MCF 10A (cell line): ENCODE data around the gene TIAM1. TPM values are rescaled to one million over a fixed set of nuclear protein-coding genes. Genes with fewer than 3 reads are reported as not detected.

Experiments
- BruUV-seq: library from RNA; stranded (reverse); fragments of 400-500 nt; replicated peaks from 2 replicates; lab custom pipeline; 2021; lab: Mats Ljungman, UMichigan
- CTCF ChIA-PET: fragments of 300-600 bp; sonication (Branson Sonifier 250); formaldehyde crosslinking; extraction: SDS; loops from one replicate; lab custom pipeline; 2021; ENCODE audit warnings: antibody characterized with exemption, inconsistent platforms; lab: Yijun Ruan, JAX
- POLR2A ChIA-PET: fragments of 300-600, 350-650 bp; sonication (Branson Sonifier 250); formaldehyde crosslinking; extraction: SDS; loops from one replicate; lab custom pipeline; 2020; ENCODE audit warnings: antibody characterized with exemption, inconsistent platforms; lab: Yijun Ruan, JAX
- DNase-seq: peaks from one replicate; pipeline ENCODE4 v3.0.0-alpha.2; 2018; ENCODE audit not compliant: unreplicated experiment
- H3K27ac Mint-ChIP-seq: one replicate; pipeline ENCODE4 v1.8.0; 2022; ENCODE audit warnings: mild to moderate bottlenecking, low read depth, mixed read lengths; ENCODE audit not compliant: unreplicated experiment
- H3K27me3 Mint-ChIP-seq: one replicate; pipeline ENCODE4 v1.8.0; 2022; ENCODE audit warnings: mixed read lengths; ENCODE audit not compliant: insufficient read depth, unreplicated experiment
- H3K36me3 Mint-ChIP-seq: one replicate; pipeline ENCODE4 v1.8.0; 2022; ENCODE audit warnings: mild to moderate bottlenecking, moderate library complexity, mixed read lengths; ENCODE audit not compliant: insufficient read depth, unreplicated experiment
- H3K4me1 Mint-ChIP-seq: one replicate; pipeline ENCODE4 v1.8.0; 2022; ENCODE audit warnings: mixed read lengths; ENCODE audit not compliant: insufficient read depth, unreplicated experiment
- H3K4me3 Mint-ChIP-seq: one replicate; pipeline ENCODE4 v1.8.0; 2022; ENCODE audit warnings: mild to moderate bottlenecking, moderate library complexity, mixed read lengths; ENCODE audit not compliant: unreplicated experiment
- H3K9me3 Mint-ChIP-seq: one replicate; pipeline ENCODE4 v1.8.0; 2022; ENCODE audit warnings: mixed read lengths; ENCODE audit not compliant: unreplicated experiment
- CTCF ChIP-seq: fragments of 200-600 bp; IDR thresholded peaks from one replicate; pipeline ENCODE4 v1.8.0; 2022; ENCODE audit warnings: antibody characterized with exemption, mild to moderate bottlenecking; ENCODE audit not compliant: unreplicated experiment
- intact Hi-C: fragments of 100-400 bp; cut with micrococcal nuclease; formaldehyde crosslinking; loops from 2 replicates; pipeline ENCODE4 v1.14.1; 2022
- total RNA-seq: library from RNA; stranded (reverse); gene quantifications from 2 replicates; pipeline ENCODE4 v1.2.3, GENCODE V29; 2022

TIAM1 gene
- total RNA-seq, 1 experiment from 2014 or later, result 9.8 TPM

- CTCF ChIA-PET, result interaction anchor here (0.5 to 15.6 kb wide), 7 partner anchors 11 to 1432 kb away, joined by 3 to 251 read pairs (median 3); no protein-coding TSS in a partner anchor
- H3K4me1 Mint-ChIP-seq, result no peaks in the 10 kb centered on the region
- BruUV-seq, result no TSS peak
- no peaks in the 10 kb centered on the region for H3K9me3 Mint-ChIP-seq
- no peak for DNase-seq
- intact Hi-C loops, result no loop called here
- H3K27me3 Mint-ChIP-seq, result no peaks in the 10 kb centered on the region
- H3K27ac Mint-ChIP-seq, result no peak overlapping the region
- POLR2A ChIA-PET, result interaction anchor here (0.5 kb wide), 1 partner anchor 387 kb away, joined by 3 read pairs; no protein-coding TSS in a partner anchor
- no peaks in the 10 kb centered on the region for H3K36me3 Mint-ChIP-seq
- no peak overlapping the region for H3K4me3 Mint-ChIP-seq
- TF ChIP-seq CTCF, result no peak
Observed at GRCh38 chr21:31172328-31172727, 171.7 kb downstream of the TIAM1 start.

- intact Hi-C loops, result no loop called here
- Mint-ChIP-seq H3K27ac (no peak overlapping the region), H3K9me3 (no peaks in the 10 kb centered on the region), H3K27me3 (no peaks in the 10 kb centered on the region), H3K4me1 (peaks cover 7% of the 10 kb centered on the region), H3K36me3 (no peaks in the 10 kb centered on the region), H3K4me3 (no peak overlapping the region)
- no peak for TF ChIP-seq CTCF
- POLR2A ChIA-PET, result interaction anchor here (0.6 kb wide), 1 partner anchor 1747 kb away, joined by 4 read pairs; no protein-coding TSS in a partner anchor
- CTCF ChIA-PET, result interaction anchor here (0.7 to 1.0 kb wide), 3 partner anchors 9 to 16 kb away, joined by 3 to 5 read pairs (median 4); no protein-coding TSS in a partner anchor
- BruUV-seq, result no TSS peak
- no peak for DNase-seq
Observed at GRCh38 chr21:31164713-31165694, 179.1 kb downstream of the TIAM1 start.

GRCh38 chr21:31162827-31163226, 181.2 kb downstream of the TIAM1 start:
- CTCF ChIA-PET, result interaction anchor here (1.0 to 2.3 kb wide), 4 partner anchors 18 to 65 kb away, joined by 3 to 10 read pairs (median 3); no protein-coding TSS in a partner anchor
- TF ChIP-seq CTCF, result no peak
- H3K9me3 Mint-ChIP-seq, result no peaks in the 10 kb centered on the region
- no peak overlapping the region for H3K4me3 Mint-ChIP-seq
- BruUV-seq, result no TSS peak
- no peak for DNase-seq
- H3K27ac Mint-ChIP-seq, result no peak overlapping the region
- no peaks in the 10 kb centered on the region for H3K36me3 Mint-ChIP-seq
- intact Hi-C loops, result no loop called here
- H3K4me1 Mint-ChIP-seq, result peaks cover 7% of the 10 kb centered on the region
- POLR2A ChIA-PET, result interaction anchor here (0.7 kb wide), 1 partner anchor 11 kb away, joined by 3 read pairs; no protein-coding TSS in a partner anchor
- no peaks in the 10 kb centered on the region for H3K27me3 Mint-ChIP-seq
